NB4 (cell line): ENCODE results near the gene ISYNA1.
A peak's percentile ranks its signal among the peaks of the same experiment; 100 is the strongest.

Experiments
- MYC ChIP-seq: IDR thresholded peaks from 2 replicates; pipeline ENCODE4 v1.6.1; 2011; ENCODE audit warnings: low read depth, low read length
- POLR2A ChIP-seq: IDR thresholded peaks from 2 replicates; pipeline ENCODE4 v1.6.1; 2011; ENCODE audit warnings: mild to moderate bottlenecking; ENCODE audit not compliant: insufficient read length; ENCODE audit errors: extremely low read depth
- TF ChIP-seq, protein P1 (sequence below): IDR thresholded peaks from one replicate; pipeline ENCODE4 v1.5.1; 2012; ENCODE audit warnings: low read depth, low read length
- TF ChIP-seq, protein P2 (sequence below): IDR thresholded peaks from 2 replicates; pipeline ENCODE4 v1.6.1; 2011; ENCODE audit warnings: low read depth, low read length

DNA sequence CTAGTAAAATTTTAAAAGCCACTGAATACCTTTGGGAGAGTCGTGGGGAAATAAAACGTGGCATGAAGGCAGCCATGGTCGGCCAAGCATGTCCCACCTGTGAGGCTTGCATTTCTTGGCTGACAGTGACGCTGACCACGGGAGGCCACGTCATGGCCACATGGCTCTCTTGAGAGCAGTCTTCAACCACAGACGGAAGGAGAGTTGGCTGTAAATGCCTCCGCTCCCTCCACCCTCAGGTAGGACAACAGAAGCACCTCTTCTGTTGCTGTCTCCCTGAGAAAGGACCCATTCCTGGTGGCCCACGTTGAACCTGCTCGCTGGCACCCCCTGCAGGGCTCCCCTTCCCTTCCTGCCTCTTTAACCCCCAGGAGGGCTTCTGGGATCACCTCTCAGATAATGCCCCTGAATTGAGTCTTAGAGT, 29.9 kb downstream of the ISYNA1 start:
- TF ChIP-seq, protein P1, sequence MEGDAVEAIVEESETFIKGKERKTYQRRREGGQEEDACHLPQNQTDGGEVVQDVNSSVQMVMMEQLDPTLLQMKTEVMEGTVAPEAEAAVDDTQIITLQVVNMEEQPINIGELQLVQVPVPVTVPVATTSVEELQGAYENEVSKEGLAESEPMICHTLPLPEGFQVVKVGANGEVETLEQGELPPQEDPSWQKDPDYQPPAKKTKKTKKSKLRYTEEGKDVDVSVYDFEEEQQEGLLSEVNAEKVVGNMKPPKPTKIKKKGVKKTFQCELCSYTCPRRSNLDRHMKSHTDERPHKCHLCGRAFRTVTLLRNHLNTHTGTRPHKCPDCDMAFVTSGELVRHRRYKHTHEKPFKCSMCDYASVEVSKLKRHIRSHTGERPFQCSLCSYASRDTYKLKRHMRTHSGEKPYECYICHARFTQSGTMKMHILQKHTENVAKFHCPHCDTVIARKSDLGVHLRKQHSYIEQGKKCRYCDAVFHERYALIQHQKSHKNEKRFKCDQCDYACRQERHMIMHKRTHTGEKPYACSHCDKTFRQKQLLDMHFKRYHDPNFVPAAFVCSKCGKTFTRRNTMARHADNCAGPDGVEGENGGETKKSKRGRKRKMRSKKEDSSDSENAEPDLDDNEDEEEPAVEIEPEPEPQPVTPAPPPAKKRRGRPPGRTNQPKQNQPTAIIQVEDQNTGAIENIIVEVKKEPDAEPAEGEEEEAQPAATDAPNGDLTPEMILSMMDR, result peak; percentile 70
- TF ChIP-seq POLR2A (no peak), MYC (peak; percentile 79)
- TF ChIP-seq, protein P2, sequence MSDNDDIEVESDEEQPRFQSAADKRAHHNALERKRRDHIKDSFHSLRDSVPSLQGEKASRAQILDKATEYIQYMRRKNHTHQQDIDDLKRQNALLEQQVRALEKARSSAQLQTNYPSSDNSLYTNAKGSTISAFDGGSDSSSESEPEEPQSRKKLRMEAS, result peak; percentile 87
